HG03280 (cell line): ENCODE data around the gene AK9.

ENCODE experiments used
- ATAC-seq: cut with Tn5 transposase; IDR thresholded peaks from one replicate; pipeline ENCODE4 v1.9.1; 2021; ENCODE audit warnings: mild to moderate bottlenecking, moderate library complexity; ENCODE audit not compliant: unreplicated experiment

Gene AK9

GRCh38 chr6:109448615-109449014, 242.4 kb downstream of the AK9 start:
- ATAC-seq: no peak

- ATAC-seq: no peak
These were observed 243.0 kb downstream of the AK9 start for GRCh38 chr6:109447878-109448555.

- ATAC-seq: no peak
These were observed 243.9 kb downstream of the AK9 start for GRCh38 chr6:109447087-109447486.

- no peak for ATAC-seq
These were observed 244.5 kb downstream of the AK9 start for GRCh38 chr6:109446541-109446940.

GRCh38 chr6:109446072-109446471, 244.9 kb downstream of the AK9 start:
- no peak for ATAC-seq

GRCh38 chr6:109445382-109445781, 245.6 kb downstream of the AK9 start:
- no peak for ATAC-seq

- no peak for ATAC-seq
These were observed 247.5 kb downstream of the AK9 start for GRCh38 chr6:109443425-109443950.
